ENCODE results near the gene CRTC3.
A peak's percentile ranks its signal among the peaks of the same experiment; 100 is the strongest.

Gene CRTC3

GRCh38 chr15:90594301-90594738 lies 64.6 kb downstream of the CRTC3 start:
- DNase-seq (ENCODE audit: low read depth), result peak; percentile 57

GRCh38 chr15:90595763-90596155 lies 66.0 kb downstream of the CRTC3 start:
- DNase-seq (ENCODE audit: low read depth), result no peak

- DNase-seq (ENCODE audit: low read depth), result no peak
Measured at GRCh38 chr15:90596943-90597342, 67.2 kb downstream of the CRTC3 start.

- no peak for DNase-seq (ENCODE audit: low read depth)
Measured at GRCh38 chr15:90597577-90597976, 67.9 kb downstream of the CRTC3 start.

- DNase-seq (ENCODE audit: low read depth), result no peak
Measured at GRCh38 chr15:90598031-90598577, 68.4 kb downstream of the CRTC3 start.

- DNase-seq (ENCODE audit: low read depth), result no peak
Measured at GRCh38 chr15:90598679-90599078, 69.0 kb downstream of the CRTC3 start.

- no peak for DNase-seq (ENCODE audit: low read depth)
Measured at GRCh38 chr15:90599116-90599515, 69.4 kb downstream of the CRTC3 start.

- no peak for DNase-seq (ENCODE audit: low read depth)
Measured at GRCh38 chr15:90599644-90600043, 69.9 kb downstream of the CRTC3 start.

- DNase-seq (ENCODE audit: low read depth), result no peak
Measured at GRCh38 chr15:90600954-90601353, 71.2 kb downstream of the CRTC3 start.

- DNase-seq (ENCODE audit: low read depth), result no peak
Measured at GRCh38 chr15:90603893-90604292, 74.2 kb downstream of the CRTC3 start.

GRCh38 chr15:90606641-90607040 lies 76.9 kb downstream of the CRTC3 start:
- DNase-seq (ENCODE audit: low read depth), result no peak

- no peak for DNase-seq (ENCODE audit: low read depth)
Measured at GRCh38 chr15:90607361-90607760, 77.6 kb downstream of the CRTC3 start.

- no peak for DNase-seq (ENCODE audit: low read depth)
Measured at GRCh38 chr15:90609242-90610180, 79.8 kb downstream of the CRTC3 start.

GRCh38 chr15:90610190-90610589 lies 80.5 kb downstream of the CRTC3 start:
- DNase-seq (ENCODE audit: low read depth), result no peak

- no peak for DNase-seq (ENCODE audit: low read depth)
Measured at GRCh38 chr15:90611157-90611556, 81.4 kb downstream of the CRTC3 start.

- DNase-seq (ENCODE audit: low read depth), result no peak
Measured at GRCh38 chr15:90617171-90617570, 87.4 kb downstream of the CRTC3 start.

- DNase-seq (ENCODE audit: low read depth), result no peak
Measured at GRCh38 chr15:90617668-90618097, 88.0 kb downstream of the CRTC3 start.

GRCh38 chr15:90618330-90619125 lies 88.8 kb downstream of the CRTC3 start:
- no peak for DNase-seq (ENCODE audit: low read depth)

GRCh38 chr15:90619468-90619867 lies 89.7 kb downstream of the CRTC3 start:
- DNase-seq (ENCODE audit: low read depth), result no peak

- DNase-seq (ENCODE audit: low read depth), result no peak
Measured at GRCh38 chr15:90619939-90620338, 90.2 kb downstream of the CRTC3 start.

- DNase-seq (ENCODE audit: low read depth), result no peak
Measured at GRCh38 chr15:90620379-90621067, 90.8 kb downstream of the CRTC3 start.

- DNase-seq (ENCODE audit: low read depth), result no peak
Measured at GRCh38 chr15:90623854-90624253, 94.1 kb downstream of the CRTC3 start.
